ENCODE results near the gene SORL1. TPM values are rescaled to one million over a fixed set of nuclear protein-coding genes. Genes with fewer than 3 reads are reported as not detected.

Gene SORL1
- total RNA-seq, 1 experiment from 2014 or later = 4.9 TPM

DNA sequence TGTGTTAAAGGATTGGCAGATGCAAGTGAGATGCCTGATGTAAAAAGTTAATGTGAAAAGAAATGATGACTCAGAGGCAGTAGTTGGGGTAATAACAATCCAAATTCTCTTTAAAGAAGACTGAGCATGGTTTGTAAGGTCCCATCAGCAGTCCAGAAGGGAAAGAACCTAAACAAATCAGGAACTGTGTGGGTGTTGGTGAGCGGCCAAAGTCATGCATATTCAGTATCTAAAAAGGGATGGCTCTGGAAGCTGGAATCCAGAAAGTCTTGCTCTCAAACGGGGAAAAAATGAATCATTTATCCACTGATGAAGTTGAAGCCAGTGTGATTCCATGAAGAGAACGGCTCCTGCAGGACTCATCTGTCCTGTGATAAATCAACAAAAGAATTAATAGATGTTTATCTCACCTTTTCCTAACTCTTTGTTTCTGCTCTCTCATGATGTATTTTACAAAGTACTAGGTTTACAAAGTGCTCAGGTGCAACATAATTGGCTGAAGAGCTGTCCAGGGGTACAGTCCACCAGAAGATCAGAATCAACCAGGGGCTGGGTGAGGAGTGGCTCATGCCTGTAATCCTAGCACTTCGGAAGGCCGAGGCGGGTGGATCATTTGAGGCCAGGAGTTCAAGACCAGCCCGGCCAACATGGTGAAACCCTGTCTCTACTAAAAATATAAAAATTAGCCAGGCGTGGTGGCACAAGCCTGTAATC, 21.1 kb downstream of the SORL1 start:
- DNase-seq (ENCODE audit: low read depth) = no peak

DNA sequence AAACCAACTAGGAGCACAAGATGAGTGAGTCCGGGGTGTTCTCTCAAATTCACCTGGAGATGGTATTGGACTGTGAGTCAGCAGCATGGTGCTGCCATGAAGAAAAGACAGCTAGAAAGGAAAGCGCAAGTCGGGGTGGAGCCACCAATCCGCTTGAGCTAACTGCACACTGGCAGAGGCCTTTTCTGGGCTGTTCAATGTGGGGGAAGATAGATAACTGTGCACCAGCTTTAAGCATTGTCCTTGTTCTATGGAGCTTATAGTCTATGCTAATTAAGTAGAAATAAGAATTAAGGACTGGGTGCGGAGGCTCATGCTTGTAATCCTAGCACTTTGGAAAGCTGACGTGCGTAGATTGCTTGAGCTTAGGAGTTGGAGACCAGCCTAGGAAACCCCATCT, 22.6 kb downstream of the SORL1 start:
- DNase-seq (ENCODE audit: low read depth) = no peak

DNA sequence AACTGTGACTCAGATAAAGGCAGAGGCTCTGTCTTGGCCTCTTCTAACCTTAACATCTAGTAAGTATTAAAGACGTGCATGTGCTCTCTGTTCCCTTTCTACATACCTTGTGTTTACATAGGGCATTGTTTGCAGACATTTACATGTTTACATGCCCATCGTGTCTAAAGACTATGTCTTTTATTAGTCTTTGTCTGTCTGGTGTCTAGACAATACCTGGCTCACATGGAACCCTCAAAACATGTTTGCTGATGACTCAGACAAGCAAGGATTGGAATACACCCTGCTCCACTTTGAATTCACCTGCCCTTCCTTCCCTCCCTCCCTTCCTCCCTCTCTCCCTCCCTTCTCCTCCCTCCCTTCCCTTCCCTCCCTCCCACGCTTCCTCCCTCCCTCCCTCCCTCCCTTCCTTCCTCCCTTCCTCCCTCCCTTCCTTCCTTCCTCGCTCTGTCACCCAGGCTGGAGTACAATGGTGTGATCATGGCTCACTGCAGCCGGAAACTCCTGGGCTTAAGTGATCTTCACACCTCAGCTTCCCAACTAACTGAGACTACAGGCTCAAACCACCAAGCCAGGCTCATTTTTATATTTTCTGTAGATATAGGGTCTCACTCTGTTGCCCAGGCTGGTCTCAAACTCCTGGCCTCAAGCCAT, 24.4 kb downstream of the SORL1 start:
- DNase-seq (ENCODE audit: low read depth) = no peak

DNA sequence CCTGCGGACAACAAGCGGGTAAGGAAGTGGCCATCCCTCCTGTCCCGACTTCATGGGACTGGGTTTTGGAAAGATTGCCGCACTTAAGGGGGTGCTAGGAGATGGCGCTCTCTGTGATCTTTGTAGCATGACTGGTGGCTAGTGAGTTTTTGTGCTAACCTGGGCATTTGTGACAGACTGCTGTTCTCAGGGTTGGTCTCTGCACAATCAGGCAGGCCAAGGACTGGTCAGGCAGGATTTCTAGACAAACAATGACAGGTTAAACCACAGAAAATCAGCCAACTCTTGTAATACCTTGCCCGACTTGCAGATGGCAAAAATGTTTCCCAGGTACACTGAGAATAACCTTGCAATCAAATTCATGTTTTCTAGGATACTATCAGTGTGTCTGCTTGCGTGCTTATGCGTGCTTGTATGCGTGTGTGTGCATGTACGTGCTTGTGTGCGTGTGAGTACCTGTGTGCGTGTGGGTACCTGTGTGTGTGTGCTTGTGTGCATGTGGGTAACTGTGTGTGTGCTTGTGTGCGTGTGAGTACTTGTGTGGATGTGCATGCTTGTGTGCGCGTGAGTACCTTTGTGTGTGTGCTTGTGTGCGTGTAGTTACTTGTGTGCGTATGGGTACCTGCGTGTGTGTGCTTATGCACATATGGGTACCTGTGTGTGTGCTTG, 26.2 kb downstream of the SORL1 start:
- DNase-seq (ENCODE audit: low read depth) = no peak

DNA sequence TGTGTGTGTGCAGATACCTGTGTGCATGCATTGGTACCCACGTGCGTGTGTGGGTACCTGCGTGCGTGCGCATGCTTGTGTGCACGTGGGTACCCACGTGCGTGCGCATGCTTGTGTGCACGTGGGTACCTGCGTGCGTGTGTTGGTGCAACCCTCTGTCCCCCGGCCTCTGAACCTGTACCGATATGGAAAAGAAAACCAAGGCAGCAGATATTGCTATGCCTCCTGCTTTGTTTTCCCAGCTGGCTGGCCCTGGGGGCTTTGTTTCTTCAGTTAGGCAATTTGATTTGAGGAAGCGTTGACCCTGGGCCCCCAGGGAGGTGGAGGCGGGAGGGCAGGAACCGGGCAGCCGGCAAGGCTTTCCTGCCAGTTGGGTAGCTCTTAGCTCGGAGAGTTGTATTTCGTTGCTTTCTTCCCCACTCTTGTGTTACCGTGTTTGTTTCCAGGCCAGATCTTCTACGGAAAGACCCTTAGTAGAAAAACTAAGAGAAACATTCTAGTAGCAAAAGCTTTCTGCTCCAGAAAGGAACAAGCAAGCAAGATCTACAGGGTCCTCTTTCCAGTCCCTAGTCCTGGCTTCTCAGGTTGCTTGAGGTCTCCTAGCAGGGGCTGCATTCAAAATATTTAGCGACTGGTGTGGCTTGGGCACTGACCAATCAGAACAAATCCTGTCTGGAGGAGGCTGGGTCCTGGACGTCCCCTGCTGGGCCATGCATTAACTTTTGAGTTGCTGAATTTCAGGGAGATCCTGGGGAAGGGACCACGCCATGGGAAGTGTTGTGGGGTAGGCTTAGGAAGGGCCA, 27.0 kb downstream of the SORL1 start:
- no peak for DNase-seq (ENCODE audit: low read depth)

DNA sequence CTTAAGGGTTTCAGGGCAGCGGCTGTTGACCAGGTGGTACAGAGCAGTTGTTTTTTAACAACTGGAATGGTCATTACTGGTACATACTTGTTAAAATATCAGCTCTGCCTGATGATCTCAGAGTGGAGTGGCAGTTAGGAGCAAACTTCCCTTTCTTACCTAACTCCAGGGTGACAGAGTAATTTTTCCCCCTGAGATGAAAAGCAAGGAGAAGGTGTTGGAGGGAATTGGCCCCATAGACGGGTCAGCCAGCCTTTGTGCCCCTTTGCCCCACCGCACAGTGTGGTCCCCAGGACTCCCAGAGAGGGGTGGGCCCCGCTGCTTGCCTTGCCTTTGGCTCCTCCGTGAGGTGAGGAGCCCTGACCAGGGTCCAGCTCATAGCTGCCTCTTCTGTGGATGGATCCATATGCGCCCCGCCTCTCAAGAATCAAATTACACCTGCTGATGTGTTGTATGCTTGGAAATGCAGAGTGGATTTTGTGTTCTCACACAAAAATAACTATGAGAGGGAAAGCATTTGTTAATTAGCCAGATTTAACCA, 27.7 kb downstream of the SORL1 start:
- DNase-seq (ENCODE audit: low read depth) = no peak

DNA sequence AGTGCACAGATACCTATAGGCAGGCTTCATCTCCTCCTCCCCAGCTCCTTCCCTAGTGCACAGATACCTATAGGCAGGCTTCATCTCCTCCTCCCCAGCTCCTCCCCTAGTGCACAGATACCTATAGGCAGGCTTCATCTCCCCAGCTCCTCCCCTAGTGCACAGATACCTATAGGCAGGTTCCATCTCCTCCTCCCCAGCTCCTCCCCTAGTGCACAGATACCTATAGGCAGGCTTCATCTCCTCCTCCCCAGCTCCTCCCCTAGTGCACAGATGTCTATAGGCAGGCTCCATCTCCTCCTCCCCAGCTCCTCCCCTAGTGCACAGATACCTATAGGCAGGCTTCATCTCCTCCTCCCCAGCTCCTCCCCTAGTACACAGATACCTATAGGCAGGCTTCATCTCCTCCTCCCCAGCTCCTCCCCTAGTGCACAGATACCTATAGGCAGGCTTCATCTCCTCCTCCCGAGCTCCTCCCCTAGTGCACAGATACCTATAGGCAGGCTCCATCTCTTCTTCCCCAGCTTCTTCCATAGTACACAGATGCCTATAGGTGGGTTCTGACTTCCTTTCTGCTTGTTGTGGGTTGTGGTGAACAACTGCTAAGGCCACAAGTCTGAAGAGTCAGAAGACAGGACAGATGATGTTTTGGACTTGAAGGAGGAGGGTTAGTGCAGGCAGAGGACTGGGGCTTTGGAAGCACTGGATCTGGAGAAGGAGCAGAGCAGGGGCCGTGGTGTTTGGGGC, 29.5 kb downstream of the SORL1 start:
- DNase-seq (ENCODE audit: low read depth) = peak; percentile 23

DNA sequence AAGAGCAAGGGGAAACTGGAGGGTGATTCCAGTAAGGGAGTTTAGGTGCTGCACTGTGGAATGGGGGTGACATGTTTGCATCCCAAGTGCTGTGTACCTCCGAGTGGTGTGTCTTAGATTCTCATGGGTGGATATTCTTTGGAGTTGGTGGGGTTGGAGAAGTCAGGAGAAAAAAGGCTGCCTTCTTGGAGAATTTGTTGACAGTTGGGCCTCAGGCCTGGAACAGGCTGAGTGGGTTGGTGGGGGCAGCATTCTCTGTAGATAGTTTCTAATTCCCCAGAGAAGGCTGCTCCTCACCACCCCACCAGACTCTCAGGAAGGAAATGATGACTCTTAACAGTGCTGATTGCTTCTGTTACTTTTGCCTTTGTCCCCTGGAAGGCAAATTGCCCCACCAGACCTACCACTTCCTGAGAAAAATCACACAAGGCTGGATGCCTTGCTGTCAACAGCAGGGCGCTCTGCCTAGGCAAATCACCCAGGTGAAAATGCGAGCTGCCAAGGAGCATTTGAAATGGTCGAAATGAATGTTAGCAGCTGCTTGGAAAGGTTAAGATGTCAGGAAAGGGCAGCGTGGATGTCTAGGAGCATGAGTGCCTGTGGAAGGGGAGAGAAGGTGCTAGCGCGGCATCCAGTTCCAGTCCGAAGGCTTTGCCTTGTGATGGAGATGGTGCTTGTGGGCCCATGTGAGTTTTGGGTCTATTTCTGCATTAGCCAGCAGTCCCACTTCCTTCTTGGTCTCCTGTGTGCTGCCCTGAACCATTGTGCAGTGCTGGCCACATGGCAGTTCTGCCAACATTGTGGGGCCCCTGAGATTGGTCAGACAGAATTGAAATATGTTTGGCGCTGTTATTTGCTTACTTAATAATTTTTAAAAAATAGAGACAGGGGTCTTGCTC, 30.4 kb downstream of the SORL1 start:
- DNase-seq (ENCODE audit: low read depth) = peak; percentile 87

DNA sequence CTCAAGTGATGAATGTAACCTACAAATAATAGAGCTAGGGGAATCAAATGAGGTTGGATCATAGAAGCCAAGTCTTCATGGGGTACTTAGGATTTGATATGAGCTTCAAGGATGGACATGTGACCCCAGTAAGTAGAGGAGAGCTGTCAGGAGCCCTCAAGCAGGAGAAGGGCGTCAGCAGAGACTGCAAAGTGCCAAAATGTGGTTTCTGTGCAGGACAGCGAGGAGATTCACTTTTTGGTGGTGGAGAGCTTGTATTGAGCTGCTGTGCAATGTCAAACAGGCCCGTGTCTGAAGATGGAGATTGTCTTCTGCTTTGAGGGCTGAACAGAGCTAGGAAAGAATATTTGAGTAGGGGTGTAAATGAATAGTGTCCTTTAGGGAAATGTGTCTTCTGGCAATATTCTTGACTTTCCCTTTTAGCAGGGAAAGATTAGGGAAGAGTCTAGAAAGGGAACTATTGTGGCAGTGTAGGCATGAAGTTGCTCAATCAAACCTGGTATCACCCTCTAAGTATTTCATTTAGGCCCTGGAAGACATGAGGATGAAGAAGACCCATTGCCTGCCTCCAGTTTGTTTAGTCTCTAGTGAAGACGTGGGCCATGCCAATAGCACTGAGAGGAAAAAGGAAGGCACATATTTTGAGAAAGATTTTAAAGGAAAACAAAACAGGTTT, 31.8 kb downstream of the SORL1 start:
- DNase-seq (ENCODE audit: low read depth) = no peak

DNA sequence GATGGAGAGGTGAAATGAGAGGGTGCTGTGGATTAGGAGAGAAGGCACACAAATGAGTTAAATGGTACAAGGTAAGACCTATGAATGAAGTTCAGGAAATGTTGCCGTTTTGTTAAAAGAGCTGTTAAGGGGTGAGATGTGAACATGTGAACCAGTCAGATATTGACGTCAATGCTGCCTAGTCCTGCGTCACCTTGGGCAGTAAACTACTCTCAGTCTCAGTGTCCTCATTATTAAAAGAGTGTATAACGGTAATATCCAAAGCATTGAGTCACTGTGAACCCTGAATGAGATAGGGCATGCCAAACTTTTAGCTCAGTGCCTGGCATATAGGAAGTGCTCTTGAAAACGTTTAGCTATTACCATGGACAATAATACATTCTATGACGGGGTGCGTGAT, 33.1 kb downstream of the SORL1 start:
- no peak for DNase-seq (ENCODE audit: low read depth)

DNA sequence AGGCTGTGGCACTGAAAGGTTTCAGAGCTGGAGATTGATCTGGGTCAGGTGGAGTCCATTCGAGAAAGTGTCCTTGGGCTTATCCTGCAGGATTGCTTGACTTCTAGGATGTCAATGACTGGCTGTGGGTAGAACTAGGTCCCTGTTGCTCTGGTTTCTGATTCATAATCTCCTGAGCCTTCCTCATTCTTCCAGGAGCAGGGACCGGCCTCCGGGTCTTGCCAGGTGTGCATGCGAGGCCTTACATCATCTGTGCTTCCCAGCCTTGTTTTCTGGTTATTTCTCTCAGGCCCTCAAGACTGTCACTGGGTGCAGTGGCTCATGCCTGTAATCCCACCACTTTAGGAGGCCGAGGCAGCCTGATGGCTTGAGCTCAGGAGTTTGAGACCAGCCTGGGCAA, 33.9 kb downstream of the SORL1 start:
- DNase-seq (ENCODE audit: low read depth) = no peak

DNA sequence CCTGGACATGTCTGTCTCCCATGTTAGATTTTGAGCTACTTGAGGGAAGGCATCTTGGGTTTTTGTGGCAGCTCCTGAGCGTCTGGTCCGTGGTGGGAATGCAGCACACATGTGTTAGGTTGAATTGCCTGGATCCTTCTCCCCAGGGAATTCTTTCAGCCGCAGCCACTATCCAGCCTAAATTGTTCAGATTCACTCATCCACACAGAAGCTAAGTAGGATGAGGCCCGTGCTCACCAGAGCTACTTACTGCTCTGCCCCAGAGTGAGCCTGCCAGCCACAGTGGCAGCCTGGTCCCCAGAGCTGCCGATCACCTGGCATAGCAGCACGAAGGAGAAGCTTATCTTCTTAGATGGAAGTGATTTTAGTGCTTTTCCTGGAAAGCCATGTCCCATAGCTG, 35.1 kb downstream of the SORL1 start:
- DNase-seq (ENCODE audit: low read depth) = no peak

DNA sequence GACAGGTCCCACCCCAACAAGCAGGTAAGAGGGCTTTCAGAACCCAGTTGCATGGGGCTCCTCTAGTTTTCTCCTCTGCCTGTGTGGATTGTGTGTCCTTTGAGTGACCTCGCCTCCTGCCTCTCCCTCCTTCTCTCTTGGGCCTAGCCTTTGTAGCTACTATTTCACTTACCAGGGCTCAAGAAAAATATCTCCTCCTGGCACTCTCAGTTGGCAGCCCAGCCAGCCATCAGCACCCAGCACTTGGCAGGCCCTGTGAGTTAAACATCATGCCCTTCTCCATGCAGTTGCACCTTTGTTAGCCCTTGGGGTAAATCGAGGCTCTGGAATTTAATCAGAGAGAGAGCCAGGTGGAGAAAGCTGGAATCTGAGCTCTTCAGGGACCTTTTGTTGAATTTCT, 36.1 kb downstream of the SORL1 start:
- DNase-seq (ENCODE audit: low read depth) = no peak

DNA sequence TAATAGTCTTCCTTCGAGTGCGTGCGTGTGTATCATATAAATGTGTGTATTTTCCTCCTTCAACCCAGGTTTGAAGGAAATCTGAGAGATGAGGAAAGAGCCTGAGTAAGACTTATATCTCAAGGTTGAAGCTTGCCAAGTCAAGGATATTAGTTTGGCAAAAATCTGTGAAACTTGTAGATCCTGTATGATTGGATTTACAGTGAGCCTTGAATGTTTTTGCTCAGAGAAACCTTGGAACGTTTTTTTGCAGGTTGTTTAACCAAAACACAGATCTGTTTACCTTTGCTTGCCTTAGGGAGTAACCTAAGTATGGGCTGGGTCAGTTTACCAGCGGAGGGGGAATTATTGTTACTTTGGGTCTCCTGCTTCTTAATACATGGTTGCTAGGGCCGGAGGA, 36.5 kb downstream of the SORL1 start:
- DNase-seq (ENCODE audit: low read depth) = no peak

DNA sequence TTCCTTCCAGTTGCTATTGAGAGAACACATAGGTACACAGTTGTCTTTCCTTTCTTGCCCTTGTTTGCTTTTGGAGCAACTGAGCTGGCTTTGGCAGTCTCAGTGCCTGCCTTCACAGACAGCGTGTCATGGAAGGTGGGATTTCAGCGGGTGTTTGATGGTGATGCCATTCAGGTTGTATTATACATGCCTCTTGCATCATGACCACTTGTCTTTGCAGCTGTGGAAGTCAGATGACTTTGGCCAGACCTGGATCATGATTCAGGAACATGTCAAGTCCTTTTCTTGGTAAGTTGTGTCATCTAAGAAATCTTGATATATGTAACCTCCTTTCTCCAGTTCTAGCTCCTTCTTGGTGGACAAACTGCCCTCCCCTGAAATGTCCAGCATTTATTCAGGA, 37.7 kb downstream of the SORL1 start:
- no peak for DNase-seq (ENCODE audit: low read depth)

DNA sequence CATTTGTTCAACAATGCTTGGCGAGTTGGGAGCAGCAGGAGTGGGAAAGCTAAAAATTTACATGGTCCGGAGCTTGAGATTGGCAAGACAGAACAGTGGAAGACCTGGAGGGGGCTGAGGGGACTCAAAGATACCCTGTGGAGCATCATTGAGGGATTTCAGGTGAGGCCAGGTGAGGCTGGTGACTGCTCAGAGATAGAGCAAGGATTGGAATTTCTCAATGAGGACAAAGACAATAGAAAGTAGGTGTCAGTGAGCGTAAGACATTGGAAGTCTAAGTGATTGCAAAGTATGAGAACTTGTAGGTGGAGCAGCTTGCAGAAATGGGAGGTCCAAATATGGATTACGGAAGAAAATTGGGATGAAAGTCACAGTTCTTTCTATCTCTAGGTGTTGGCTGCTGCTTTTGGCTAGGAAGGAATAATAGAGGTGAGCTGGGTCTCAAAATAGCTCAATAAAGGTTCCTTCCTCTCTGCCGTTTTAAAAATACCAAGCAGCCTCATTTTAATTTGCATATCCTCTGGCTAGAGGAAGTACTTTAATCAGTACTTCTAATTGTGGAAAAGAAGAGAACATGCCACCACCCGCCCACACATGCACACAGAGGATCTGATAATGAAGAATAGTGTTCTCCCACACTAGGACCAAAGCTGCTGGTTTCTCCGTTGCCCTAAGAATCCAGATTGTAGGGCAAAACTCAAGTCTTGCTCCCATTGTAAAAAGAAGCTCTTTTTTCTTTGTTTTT, 42.4 kb downstream of the SORL1 start:
- no peak for DNase-seq (ENCODE audit: low read depth)

DNA sequence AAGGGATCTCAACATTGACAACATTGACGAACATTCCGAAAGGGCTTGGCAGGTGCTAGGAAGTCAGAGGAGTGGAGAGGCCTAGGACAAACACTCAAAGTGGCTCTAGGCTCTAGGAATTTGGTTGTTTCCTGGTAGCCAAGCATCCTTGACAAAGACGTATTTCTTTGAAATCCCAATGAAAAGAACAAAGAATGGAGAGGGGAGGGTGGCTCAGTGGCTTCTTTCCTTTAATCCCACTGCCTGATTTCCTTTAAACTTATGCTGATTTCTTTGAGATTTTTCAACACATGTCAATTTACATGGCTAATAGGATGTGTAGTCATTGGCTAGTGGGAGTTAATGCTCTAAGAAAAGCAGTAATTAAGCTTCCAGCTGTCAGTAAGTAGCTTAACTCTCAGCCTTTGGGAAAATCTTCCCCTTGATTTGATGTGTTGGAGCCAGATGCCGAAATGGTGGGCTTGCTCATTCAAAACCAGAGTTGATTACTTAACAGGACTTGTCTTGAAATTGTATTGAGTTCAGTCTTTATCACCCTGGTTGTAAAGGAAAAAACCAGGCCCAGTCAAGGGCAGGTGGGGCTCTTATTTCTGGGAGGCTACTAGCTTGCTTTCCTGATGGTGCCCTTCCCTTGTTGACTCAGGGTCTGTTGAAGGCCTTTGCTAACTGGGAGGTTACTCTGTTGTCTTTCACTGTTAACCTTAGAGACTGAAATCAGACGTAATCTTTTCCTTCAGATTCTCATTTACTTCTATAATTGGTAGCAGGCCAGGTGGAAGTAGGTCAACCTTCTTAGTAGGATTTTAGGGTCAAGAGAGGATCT, 45.3 kb downstream of the SORL1 start:
- no peak for DNase-seq (ENCODE audit: low read depth)

DNA sequence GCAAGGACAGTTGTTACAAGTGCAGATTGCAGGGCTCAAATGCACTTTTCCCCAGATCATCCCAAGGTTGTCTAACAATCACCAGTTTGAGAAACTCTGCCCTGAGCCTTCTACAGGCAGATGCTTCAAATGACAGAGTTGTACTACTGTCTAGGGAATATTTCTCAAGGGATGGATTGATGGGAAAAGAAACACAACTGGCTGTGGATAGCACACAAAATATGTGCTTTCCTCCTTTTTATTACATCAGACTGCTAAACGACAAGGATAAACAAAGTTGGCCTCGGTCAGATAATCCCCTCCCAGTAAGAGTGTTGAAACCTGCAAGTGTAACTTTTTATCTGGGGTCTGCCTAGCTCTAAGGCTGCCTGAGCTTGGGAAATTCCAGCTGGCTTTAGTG, 47.3 kb downstream of the SORL1 start:
- DNase-seq (ENCODE audit: low read depth) = no peak

Measured in HT1080 (cell line).